GM12878 (cell line): Measurements from ENCODE around the gene DDX24. TPM values are rescaled to one million over a fixed set of nuclear protein-coding genes. Genes with fewer than 3 reads are reported as not detected.
A peak's percentile ranks its signal among the peaks of the same experiment; 100 is the strongest.

Experiments
- BMI1 ChIP-seq: fragments of 450-650 bp; IDR thresholded peaks from 2 replicates; pipeline ENCODE4 v1.6.1; 2016; ENCODE audit warnings: mild to moderate bottlenecking, moderate library complexity, borderline replicate concordance
- HDAC6 ChIP-seq: fragments of 200-600 bp; sonication (generic); IDR thresholded peaks from one replicate; pipeline ENCODE4 v1.8.0; 2017; ENCODE audit warnings: antibody characterized with exemption; ENCODE audit not compliant: unreplicated experiment
- IKZF1 ChIP-seq: fragments of 450-650 bp; conservative IDR thresholded peaks from 2 replicates; pipeline ENCODE4 v1.6.1; 2017; ENCODE audit warnings: antibody characterized with exemption, mild to moderate bottlenecking
- KDM1A ChIP-seq: fragments of 200-600 bp; sonication (generic); IDR thresholded peaks from 2 replicates; pipeline ENCODE4 v1.6.1; 2016; ENCODE audit warnings: borderline replicate concordance
- MTA3 ChIP-seq: IDR thresholded peaks from 2 replicates; pipeline ENCODE4 v1.6.1; 2012; ENCODE audit warnings: low read length, inconsistent platforms, borderline replicate concordance
- MYB ChIP-seq: fragments of 150-350 bp; IDR thresholded peaks from 2 replicates; pipeline ENCODE4 v1.6.1; 2014; ENCODE audit warnings: mild to moderate bottlenecking, low read depth, low read length, borderline replicate concordance
- MYC ChIP-seq: IDR thresholded peaks from 2 replicates; pipeline ENCODE4 v1.6.1; 2011; ENCODE audit warnings: mild to moderate bottlenecking, low read length, moderate library complexity, inconsistent platforms; ENCODE audit not compliant: insufficient read depth, insufficient replicate concordance, insufficient read length, severe bottlenecking
- NBN ChIP-seq: fragments of 450-650 bp; IDR thresholded peaks from 2 replicates; pipeline ENCODE4 v1.6.1; 2016
- PKNOX1 ChIP-seq: fragments of 450-650 bp; IDR thresholded peaks from 2 replicates; pipeline ENCODE4 v1.6.1; 2016; ENCODE audit warnings: mild to moderate bottlenecking
- SMAD1 ChIP-seq: fragments of 450-650 bp; IDR thresholded peaks from 2 replicates; pipeline ENCODE4 v1.6.1; 2018; ENCODE audit warnings: mild to moderate bottlenecking, low read depth; ENCODE audit not compliant: partially characterized antibody
- SPI1 ChIP-seq: IDR thresholded peaks from 2 replicates; pipeline ENCODE4 v1.6.1; 2011; ENCODE audit warnings: low read depth, mild to moderate bottlenecking, low read length, moderate library complexity, borderline replicate concordance; ENCODE audit not compliant: insufficient read depth
- SUPT20H ChIP-seq: IDR thresholded peaks from 2 replicates; pipeline ENCODE4 v1.6.1; 2011; ENCODE audit warnings: low read depth, mild to moderate bottlenecking, low read length, moderate library complexity, borderline replicate concordance; ENCODE audit not compliant: control insufficient read depth
- SUZ12 ChIP-seq: fragments of 200-600 bp; sonication (generic); IDR thresholded peaks from one replicate; pipeline ENCODE4 v1.6.1; 2018; ENCODE audit warnings: antibody characterized with exemption, mild to moderate bottlenecking; ENCODE audit not compliant: unreplicated experiment
- WRNIP1 ChIP-seq: IDR thresholded peaks from 2 replicates; pipeline ENCODE4 v1.6.1; 2011; ENCODE audit warnings: low read depth, low read length, improper control_type of control experiment, borderline replicate concordance
- ZNF384 ChIP-seq: IDR thresholded peaks from 2 replicates; pipeline ENCODE4 v1.6.1; 2012; ENCODE audit warnings: low read depth, mild to moderate bottlenecking, low read length, improper control_type of control experiment, borderline replicate concordance
- ZNF592 ChIP-seq: fragments of 450-650 bp; IDR thresholded peaks from 2 replicates; pipeline ENCODE4 v1.6.1; 2017; ENCODE audit warnings: mild to moderate bottlenecking, moderate library complexity
- polyA plus RNA-seq, 11 experiments: library from polyadenylated mRNA; depleted of rRNA in 4 of 11; unstranded in 6 of 11; stranded (reverse) in 5 of 11; fragments of >200 nt; fragmentation: Nextera tagmentation in 4 of 11; fragmentation: Illumina TruSeq in 1 of 11; extraction: Ambion mirVana in 4 of 11; extraction: Trizol in 1 of 11; gene quantifications; 1 replicate in 1 of 11; 2 replicates in 10 of 11; pipeline versions ENCODE4 v1.2.1 to v1.2.3, GENCODE V29; 2011 to 2016; ENCODE audit warnings: inconsistent platforms in 2 of 11, missing spikeins in 2 of 11, low read depth in 1 of 11
- total RNA-seq, 4 experiments: library from RNA; depleted of rRNA in 3 of 4; stranded (reverse); fragments of >200 nt in 3 of 4; fragmentation: Illumina TruSeq in 1 of 4; extraction: Trizol in 1 of 4; gene quantifications; 2 replicates each; pipeline versions ENCODE4 v1.2.1 to v1.2.3, GENCODE V29; 2013 to 2021
- TF ChIP-seq, protein P1 (sequence below): fragments of 450-650 bp; conservative IDR thresholded peaks from 2 replicates; pipeline ENCODE4 v1.6.1; 2017; ENCODE audit warnings: mild to moderate bottlenecking, moderate library complexity
- TF ChIP-seq, protein P2 (sequence below), 3 experiments: IDR thresholded peaks in 2 of 3; conservative IDR thresholded peaks in 1 of 3; 2 replicates each; pipeline ENCODE4 v1.5.1; 2011; ENCODE audit warnings: low read depth in 3 of 3, low read length in 3 of 3, mild to moderate bottlenecking in 3 of 3, control low read depth in 2 of 3, moderate library complexity in 2 of 3, inconsistent platforms in 1 of 3, mixed read lengths in 1 of 3; ENCODE audit not compliant: control insufficient read depth in 2 of 3, insufficient read depth in 1 of 3; ENCODE audit errors: extremely low read depth in 1 of 3

DDX24 gene
- total and polyA plus RNA-seq, 10 of the 15 experiments (the other 5 are each of a cell fraction or from before 2014, with no cell fraction given): 137 to 266 (median 184) TPM

GRCh38 chr14:94080621-94081385, at the start of gene DDX24, which contains the start of gene IFI27L1 (continued):
- TF ChIP-seq NBN (no peak), KDM1A (no peak), ZNF592 (no peak), WRNIP1 (no peak), PKNOX1 (peak; percentile 53; the same call in 1 of the 2 replicates), MTA3 (no peak), SMAD1 (no peak), MYB (no peak), IKZF1 (peak; percentile 52), SUZ12 (no peak), SUPT20H (no peak), MYC (no peak), BMI1 (no peak), HDAC6 (peak; percentile 56), ZNF384 (no peak), SPI1 (peak; percentile 81)
- TF ChIP-seq, protein P1, sequence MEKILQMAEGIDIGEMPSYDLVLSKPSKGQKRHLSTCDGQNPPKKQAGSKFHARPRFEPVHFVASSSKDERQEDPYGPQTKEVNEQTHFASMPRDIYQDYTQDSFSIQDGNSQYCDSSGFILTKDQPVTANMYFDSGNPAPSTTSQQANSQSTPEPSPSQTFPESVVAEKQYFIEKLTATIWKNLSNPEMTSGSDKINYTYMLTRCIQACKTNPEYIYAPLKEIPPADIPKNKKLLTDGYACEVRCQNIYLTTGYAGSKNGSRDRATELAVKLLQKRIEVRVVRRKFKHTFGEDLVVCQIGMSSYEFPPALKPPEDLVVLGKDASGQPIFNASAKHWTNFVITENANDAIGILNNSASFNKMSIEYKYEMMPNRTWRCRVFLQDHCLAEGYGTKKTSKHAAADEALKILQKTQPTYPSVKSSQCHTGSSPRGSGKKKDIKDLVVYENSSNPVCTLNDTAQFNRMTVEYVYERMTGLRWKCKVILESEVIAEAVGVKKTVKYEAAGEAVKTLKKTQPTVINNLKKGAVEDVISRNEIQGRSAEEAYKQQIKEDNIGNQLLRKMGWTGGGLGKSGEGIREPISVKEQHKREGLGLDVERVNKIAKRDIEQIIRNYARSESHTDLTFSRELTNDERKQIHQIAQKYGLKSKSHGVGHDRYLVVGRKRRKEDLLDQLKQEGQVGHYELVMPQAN: peak; percentile 76
- TF ChIP-seq, protein P2, sequence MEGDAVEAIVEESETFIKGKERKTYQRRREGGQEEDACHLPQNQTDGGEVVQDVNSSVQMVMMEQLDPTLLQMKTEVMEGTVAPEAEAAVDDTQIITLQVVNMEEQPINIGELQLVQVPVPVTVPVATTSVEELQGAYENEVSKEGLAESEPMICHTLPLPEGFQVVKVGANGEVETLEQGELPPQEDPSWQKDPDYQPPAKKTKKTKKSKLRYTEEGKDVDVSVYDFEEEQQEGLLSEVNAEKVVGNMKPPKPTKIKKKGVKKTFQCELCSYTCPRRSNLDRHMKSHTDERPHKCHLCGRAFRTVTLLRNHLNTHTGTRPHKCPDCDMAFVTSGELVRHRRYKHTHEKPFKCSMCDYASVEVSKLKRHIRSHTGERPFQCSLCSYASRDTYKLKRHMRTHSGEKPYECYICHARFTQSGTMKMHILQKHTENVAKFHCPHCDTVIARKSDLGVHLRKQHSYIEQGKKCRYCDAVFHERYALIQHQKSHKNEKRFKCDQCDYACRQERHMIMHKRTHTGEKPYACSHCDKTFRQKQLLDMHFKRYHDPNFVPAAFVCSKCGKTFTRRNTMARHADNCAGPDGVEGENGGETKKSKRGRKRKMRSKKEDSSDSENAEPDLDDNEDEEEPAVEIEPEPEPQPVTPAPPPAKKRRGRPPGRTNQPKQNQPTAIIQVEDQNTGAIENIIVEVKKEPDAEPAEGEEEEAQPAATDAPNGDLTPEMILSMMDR (IDR thresholded peaks at IDR 0.05 in 2 of 3, conservative IDR thresholded peaks at IDR 0.05 in 1 of 3; ENCODE audit: control insufficient read depth in 2 of 3, extremely low read depth in 1 of 3, insufficient read depth in 1 of 3, low read depth in 3 of 3, low read length in 3 of 3): no peak
